Panc1 (cell line): ENCODE data around the gene NPTXR.

Experiments used
- POLR2AphosphoS5 ChIP-seq: IDR thresholded peaks from 2 replicates; pipeline ENCODE4 v1.6.1; 2012; ENCODE audit warnings: mild to moderate bottlenecking, low read depth, low read length, moderate library complexity
- REST ChIP-seq, 2 experiments: IDR thresholded peaks; 2 replicates each; pipeline ENCODE4 v1.6.1; 2011 to 2012; ENCODE audit warnings: low read depth in 2 of 2, control low read depth in 1 of 2, low read length in 1 of 2, mild to moderate bottlenecking in 1 of 2, moderate library complexity in 1 of 2; ENCODE audit not compliant: insufficient read depth in 1 of 2
- SIN3A ChIP-seq: IDR thresholded peaks from 2 replicates; pipeline ENCODE4 v1.6.1; 2012; ENCODE audit warnings: low read depth, mild to moderate bottlenecking, low read length, moderate library complexity, borderline replicate concordance; ENCODE audit not compliant: insufficient read depth
- TCF7L2 ChIP-seq: IDR thresholded peaks from 2 replicates; pipeline ENCODE4 v1.6.1; 2011; ENCODE audit warnings: mild to moderate bottlenecking, low read depth, low read length, inconsistent platforms
- TF ChIP-seq, protein P1 (sequence below): fragments of 450-650 bp; IDR thresholded peaks from 2 replicates; pipeline ENCODE4 v1.5.1; 2017; ENCODE audit warnings: mild to moderate bottlenecking

DNA sequence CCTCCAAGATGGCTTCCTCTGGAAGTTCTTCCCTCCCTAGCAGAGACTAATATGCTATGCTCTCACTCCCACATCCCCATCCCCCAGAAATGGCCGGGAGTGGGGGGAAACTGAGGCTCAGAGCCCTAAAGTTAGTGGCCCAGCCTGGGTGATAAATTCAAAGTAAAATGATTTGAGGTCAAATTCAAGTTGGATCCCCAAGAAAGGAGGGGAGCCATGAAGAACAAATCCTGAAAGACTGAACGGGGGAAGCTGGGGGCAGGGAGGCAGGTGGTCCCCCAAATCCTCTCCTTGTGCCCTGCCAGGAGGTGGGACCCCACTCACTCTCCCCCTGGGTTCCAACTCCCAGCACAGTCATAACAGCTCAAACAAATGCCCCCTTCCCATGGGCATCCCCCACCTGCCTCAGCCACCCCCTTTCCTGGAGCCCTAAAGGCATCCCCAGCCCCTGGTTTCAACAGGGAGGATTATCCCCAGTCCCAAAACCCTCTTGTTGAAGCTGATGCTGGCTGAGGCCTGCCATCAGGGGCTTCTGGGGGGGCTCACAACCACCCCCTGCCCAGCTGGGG is 27.0 kb upstream of the NPTXR start:
- TF ChIP-seq, protein P1, sequence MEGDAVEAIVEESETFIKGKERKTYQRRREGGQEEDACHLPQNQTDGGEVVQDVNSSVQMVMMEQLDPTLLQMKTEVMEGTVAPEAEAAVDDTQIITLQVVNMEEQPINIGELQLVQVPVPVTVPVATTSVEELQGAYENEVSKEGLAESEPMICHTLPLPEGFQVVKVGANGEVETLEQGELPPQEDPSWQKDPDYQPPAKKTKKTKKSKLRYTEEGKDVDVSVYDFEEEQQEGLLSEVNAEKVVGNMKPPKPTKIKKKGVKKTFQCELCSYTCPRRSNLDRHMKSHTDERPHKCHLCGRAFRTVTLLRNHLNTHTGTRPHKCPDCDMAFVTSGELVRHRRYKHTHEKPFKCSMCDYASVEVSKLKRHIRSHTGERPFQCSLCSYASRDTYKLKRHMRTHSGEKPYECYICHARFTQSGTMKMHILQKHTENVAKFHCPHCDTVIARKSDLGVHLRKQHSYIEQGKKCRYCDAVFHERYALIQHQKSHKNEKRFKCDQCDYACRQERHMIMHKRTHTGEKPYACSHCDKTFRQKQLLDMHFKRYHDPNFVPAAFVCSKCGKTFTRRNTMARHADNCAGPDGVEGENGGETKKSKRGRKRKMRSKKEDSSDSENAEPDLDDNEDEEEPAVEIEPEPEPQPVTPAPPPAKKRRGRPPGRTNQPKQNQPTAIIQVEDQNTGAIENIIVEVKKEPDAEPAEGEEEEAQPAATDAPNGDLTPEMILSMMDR, result no peak
- TF ChIP-seq REST (IDR thresholded peaks at IDR 0.05; ENCODE audit: insufficient read depth in 1 of 2, low read depth in 2 of 2, low read length in 1 of 2) (no peak), POLR2AphosphoS5 (no peak), TCF7L2 (no peak), SIN3A (no peak)
